HG02623 (cell line): ENCODE results near the gene PPM1K.
A peak's percentile ranks its signal among the peaks of the same experiment; 100 is the strongest.
"Not testable (repeated sequence)": the region's sequence is repeated elsewhere in the genome, so short reads cannot be mapped to it uniquely, and the experiment has no call there.

Experiments used
- ATAC-seq: cut with Tn5 transposase; IDR thresholded peaks from one replicate; pipeline ENCODE4 v1.9.1; 2021; ENCODE audit warnings: moderate library complexity; ENCODE audit not compliant: unreplicated experiment

Gene PPM1K

DNA sequence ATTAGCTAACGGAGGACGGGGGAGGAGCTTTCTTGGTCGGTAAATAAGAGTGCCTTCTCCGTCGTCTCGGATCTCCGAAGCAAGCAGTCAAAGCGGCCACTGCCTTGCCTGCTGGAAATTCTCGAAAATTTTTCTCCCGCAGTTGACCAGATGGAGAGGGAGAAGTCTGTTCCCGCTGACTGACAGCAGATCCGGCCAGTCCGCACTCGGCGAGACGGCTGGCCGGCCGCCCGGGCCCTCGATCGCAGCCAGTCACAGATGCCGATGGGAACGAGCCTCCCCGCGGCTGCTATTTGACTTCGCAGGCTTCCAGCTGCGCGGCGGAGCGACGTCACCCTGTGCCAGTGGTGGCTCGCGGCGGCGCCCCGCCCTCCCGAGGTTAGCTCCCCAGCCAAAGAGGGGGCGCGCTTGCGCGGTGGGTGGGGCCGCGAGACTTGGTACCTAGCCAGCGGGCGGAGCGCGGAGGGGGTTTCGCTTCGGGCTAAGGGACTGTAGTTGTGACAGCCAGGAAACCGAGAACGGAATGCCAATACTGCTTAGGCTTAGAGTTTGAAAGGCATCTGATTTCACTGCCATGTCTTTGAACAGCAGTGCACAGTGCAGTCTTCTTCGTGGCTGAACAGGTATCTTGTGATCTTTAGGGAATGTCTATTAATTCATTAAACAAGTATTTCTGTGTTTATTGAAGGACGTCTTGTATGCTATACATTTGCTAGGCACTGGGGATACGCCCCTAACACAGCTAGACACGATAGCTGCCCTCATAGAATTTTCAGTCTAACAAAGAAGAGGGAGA lies at the start of gene PPM1K:
Gene PPM1K (minus strand): TSS at position 123 of the 796 bp plus-strand sequence. CDS start 5,978 bp downstream, outside the sequence.
- peak; percentile 83 for ATAC-seq

DNA sequence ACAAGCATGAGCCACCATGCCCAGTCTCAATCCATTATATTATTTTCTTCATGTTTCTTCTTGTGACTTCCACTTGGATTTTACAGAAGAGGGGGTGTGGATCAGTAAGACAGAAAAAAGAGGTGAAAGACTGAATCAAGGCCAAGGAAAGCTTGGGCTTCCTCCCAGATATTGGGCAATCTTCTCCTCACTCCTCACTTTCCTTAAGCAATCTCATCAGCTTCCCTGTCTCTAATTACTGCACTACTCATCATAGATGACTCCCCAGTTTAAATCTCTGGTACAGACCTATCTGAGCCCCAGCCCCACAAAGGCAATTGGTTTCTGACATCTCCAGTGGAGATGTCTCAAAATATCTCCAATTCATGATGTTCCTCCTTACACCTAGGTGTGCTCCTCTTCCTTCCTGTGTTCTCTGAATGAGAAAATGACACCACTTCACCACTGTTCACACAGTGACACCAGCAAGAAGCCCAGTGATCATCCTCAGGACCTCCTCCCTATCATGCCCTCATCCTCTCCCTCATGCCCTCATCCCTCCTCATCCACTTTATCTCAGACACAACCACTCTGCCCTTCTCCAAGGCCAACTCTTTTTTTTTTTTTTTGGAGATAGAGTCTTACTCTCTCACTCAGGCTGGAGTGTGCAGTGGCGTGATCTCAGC lies 49.5 kb upstream of the PPM1K start:
- no peak for ATAC-seq

DNA sequence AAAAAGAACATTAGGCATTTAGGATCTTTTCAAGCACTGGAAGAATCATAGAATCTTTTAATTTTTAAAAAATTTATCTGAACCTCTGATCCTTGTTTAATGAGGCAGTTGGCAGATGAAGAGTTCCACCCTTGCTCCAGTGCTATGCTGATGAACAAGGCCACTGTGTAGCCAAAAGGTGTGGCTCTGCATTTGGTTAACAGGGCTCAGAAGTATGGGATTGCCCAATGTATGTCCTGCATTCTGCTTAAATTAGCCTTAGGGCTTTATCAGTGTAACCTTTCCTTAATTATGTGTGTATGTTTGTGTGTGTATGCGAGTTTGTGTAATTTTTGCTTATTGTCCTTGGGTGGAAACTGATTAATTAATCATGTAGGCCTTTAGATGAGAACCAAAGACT lies 43.3 kb upstream of the PPM1K start:
- no peak for ATAC-seq

DNA sequence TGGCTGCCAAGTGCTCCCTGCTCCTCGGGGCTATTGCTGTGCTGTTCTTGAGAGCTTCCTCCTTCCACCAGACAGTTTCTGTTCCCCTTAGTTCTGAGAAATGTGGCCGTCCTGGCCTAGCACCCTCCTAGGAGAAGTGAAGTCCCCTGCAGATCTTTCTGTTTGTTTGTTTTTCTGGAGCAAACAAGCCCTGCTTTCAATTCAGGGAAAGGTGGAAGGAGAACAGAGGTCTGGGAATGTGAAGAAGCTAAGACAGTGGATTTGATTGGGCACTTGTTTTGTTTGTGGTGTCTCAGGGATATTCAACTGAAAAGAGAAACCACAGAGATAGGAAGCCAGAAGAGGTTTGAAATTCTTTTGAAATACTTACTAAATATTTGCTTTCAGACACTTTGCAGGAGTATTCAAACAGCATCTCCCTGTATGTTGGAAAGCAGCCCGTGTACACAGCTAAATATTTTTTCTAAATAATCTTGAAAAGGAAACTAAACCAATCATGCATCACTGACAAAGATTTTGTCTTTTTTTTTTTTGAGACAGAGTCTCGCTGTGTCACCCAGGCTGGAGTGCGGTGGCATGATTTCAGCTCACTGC lies 36.5 kb upstream of the PPM1K start:
- peak; percentile 99 for ATAC-seq

DNA sequence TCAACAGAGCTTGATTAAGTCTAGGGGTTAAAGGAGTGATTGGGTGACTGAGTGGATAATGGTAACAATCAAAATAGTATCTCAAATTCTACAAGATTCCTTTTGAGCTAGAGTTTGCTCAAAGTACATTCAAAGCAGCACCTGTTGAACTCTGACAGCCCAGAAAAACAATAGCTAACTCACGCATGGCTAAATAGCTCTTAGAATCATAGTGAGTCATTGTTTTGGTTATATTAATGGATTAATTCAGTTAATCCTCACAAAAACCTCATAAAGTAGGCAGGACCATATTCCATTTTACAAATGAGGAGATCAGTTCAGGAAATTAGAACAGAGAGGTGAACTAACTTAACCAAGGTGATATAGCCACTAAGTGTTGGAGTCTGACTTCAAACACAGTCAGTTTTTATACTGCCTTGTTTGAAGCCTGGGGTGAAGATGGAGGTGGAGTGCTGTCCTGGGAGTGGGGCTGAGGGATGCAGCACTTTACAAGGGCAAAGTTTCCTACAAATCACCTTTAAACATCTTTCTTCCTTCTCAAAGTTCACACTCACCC lies 35.9 kb upstream of the PPM1K start:
- peak; percentile 42 for ATAC-seq

DNA sequence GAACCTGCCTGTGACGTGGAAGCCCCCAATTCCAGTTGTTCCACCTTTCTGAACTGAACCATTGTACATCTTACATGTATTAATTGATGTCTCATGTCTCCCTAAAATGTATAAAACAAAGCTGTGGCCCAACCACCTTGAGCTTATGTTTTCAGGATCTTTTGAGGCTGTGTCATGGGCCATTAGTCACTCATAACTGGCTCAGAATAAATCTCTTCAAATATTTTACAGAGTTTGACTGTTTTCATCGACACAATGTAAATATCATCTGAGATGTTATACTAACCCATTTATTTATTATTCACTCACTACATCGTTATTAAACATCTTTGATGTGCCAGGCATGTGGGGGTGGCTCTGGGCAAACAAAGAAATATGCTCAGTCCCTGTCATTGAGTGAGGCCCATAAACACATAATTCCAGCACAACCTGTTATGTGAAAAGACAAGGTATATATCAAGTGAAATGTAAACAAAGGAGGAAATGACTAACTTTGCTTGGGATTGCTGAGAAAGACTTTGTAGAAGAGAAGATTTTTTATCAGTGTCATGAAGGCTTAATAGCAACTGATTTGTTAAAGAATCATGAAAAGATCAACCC lies 34.5 kb upstream of the PPM1K start:
- ATAC-seq = no peak

DNA sequence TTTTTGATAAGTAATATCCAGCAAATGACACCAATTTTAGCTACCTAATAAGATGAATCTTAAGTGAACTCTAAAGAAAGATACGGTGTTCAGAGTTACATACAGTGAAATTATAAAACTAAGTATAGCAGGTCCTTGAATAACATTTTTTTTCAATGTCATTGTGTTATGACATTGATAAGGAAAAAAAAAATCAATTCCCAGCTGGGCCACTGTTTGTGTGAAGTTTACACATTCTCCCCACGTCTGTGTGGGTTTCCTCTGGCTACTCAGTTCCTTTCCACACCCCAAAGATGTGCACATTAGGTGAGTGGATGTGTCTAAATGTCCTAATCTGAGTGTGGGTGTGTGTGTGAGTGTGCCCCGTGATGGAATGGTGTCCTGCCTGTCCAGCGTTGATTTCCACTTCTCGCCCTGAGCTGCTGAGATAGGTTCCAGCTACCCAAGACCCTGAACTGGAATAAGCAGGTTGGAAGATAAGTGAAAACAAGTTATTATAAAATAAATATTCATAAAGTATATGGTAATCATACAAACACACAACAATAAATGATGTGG lies 31.2 kb upstream of the PPM1K start:
- ATAC-seq = no peak

DNA sequence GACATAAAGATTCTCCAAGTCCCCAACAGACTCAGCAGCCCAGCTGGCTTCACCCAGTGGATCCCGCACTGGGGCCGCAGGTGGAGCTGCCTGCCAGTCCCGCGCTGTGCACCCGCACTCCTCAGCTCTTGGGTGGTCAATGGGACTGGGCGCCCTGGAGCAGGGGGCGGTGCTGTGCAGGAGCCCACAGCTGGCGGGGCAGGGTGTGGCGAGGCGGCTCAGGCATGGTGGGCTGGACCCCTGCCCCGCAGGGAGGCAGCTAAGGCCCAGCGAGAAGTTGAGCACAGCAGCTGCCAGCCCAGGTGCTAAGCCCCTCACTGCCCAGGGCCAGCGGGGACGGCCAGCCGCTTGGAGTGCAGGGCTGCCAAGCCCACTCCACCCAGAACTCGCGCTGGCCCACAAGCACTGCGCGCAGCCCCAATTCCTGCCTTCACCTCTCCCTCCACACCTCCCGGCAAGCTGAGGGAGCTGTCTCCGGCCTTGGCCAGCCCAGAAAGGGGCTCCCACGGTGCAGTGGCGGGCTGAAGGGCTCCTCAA lies 28.8 kb upstream of the PPM1K start:
- ATAC-seq = not testable (repeated sequence)

DNA sequence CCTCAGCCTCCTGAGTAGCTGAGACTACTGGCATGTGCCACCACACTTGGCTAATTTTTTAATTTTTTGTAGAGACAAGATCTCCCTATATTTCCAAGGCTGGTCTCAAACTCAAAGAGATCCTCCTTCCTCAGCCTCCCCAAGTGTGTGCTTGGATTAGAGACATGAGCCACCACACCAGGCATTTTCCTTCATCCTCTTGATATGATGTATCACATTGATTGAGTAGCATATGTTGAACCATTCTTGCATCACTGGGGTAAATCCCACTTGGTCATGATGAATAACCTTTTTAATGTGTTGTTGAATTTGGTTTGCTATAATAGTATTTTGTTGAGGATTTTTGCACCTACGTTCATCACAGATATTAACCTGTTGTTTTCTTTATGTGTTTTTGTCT lies 24.2 kb upstream of the PPM1K start:
- ATAC-seq = no peak

DNA sequence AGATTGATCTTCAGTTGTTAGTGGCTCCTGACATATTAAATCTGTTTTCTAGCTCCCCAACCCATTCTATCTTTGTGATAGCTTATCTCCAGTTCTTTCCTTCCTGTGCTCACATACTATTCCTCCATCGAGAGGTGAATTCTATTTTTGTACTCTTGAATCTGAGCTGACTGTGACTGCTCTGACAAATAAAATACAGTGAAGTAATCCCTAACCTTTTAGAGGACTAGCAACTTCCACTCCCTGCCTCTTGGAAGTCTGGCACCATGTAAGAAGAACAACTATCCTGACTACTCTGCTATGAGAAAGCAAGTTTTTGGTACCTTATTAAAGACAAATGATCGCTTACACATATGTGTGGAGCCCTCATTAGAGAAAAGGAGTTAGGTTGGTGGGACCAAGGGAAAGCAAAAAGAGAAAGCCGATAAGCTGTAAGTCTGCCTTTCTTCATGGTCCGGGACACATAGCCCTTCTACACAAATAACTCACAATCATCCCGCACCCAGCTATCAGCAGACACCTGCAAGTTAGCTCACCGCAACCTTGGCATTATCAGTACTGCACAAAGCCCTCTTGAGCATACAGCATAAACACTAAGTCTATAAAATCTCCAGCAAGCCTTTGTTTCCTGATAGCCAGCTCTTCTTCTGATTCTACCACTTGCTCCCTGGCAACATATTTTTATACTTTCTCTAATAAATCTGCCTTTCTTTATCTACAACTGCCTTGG lies 13.5 kb upstream of the PPM1K start:
- no peak for ATAC-seq

DNA sequence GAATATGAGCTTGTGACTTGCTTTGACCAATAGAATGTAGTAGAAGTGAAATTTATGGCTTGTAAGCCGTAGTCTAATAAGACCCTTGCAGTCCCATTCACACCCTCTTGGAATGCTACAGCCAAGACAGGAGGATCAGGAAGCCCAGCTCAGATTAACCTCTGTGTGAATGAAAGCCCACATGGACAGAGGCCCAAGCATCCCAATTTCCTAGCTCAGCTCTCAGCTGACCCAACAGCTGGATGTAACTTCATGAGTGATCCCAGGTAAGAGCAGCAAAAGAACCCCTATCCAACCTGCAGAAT lies 12.8 kb upstream of the PPM1K start:
- no peak for ATAC-seq

DNA sequence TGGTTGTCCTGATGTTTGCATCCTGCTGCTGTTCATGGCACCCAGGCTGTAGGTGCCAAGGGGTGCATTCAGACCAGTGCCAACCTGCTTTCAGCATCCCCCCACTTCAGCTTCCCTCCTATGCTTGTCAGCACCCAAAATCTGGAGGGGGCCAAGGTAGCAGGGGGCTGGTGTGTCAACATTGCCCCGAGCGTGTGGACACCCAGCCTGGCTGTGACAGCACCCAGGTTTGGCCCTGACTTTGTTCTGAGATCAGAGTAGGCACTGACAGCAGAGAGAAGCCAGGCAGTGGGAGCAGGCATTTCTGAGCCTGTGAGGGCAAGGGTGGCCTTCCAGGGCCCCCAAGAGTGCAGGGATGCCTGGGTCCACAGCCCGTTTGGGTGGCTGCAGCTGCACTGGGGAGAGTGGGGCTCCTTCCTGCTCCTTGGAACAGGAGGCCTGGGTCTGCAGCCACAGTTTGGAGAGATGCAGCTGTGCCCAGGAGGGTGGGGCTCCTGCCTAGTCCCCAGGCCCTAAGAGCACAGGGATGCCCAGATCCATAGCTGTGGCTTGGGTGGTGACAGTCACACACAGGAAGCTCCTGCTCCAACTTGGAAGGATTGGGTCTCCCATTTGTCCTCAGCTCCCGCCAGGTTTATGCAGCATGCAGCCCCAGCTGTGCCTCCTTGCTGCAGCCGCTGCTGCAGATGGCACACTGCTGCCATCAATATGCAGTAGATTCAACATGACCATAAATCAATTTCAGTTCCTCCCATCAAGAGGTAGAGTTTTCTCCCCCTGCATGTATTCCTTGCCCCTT lies 12.3 kb upstream of the PPM1K start:
- ATAC-seq = no peak

DNA sequence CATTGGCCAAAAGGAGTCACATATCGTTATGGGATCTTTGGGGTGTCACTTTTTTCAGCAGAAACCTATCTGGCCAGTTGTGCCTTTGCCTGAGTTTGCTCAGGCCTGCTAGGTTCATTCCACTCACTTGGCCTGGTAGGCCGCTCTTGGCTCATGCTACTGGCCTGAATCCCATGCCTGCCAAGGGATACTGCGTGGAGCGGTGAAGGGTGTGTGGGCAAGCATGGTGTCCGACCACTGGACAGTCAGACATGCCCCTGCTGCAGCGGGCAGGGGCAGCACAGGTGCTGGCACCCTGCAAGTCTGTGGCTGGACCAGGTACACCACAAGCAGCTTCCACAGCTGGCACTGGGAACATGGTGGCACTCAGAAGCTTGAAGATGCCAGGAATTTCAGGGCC lies 11.3 kb upstream of the PPM1K start:
- ATAC-seq = no peak

DNA sequence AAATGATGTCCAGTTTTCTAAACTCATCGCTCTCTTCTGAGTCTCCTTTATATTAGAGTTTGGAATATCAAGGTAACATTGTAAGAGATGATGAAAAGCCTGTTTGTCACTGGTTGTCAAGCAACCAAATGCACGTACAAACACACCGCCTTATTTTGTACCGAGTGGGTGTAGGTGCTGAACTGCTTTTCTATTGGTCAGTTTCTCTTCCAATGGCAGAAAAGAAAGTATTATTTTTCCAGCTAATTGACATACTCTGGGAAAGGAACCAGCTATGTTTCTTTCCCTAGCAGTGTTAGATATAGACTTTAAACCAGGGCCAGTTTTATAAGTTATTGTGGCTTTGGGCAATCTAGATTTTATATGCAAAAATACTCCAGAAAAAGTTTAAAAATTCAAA lies 6.6 kb upstream of the PPM1K start:
- ATAC-seq = no peak

DNA sequence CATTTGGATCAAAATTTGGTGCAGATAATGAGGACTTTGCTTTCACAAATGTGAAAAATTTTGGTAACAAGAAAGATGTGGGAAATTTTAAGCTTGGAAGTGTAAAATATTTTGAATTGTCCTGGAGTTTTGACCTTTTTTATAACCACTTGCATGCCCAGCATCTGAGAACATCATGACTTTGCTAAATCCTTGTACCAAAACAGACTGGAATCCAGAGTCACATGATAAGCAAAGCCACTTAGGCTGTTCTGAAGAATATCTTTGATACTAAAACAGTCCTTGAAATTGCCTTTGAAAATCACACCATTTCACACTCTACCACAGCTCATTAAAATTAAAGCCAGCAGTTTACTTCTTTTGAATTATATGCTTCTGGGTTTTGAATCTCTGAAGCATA lies 2.5 kb upstream of the PPM1K start:
- ATAC-seq = no peak

DNA sequence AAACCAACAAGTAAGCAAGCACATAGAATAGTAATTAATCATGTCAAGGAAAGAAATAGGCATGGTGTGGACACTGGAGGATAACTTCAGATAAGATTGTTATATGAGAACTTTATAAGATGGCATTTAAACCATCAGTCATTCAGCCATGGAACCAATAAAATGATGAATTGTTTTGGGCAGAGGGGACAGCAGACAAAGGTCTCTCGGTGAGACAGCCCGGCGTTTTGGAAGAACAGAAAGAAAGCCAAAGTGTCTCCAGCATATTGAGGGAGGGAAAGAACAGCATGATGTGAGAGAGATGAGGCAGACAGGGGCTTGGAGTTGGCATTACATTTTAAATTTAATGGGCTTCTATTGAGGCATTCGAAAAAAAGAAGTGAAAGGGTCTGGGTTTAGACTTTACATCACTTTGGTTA lies 883 bp upstream of the PPM1K start:
- no peak for ATAC-seq

DNA sequence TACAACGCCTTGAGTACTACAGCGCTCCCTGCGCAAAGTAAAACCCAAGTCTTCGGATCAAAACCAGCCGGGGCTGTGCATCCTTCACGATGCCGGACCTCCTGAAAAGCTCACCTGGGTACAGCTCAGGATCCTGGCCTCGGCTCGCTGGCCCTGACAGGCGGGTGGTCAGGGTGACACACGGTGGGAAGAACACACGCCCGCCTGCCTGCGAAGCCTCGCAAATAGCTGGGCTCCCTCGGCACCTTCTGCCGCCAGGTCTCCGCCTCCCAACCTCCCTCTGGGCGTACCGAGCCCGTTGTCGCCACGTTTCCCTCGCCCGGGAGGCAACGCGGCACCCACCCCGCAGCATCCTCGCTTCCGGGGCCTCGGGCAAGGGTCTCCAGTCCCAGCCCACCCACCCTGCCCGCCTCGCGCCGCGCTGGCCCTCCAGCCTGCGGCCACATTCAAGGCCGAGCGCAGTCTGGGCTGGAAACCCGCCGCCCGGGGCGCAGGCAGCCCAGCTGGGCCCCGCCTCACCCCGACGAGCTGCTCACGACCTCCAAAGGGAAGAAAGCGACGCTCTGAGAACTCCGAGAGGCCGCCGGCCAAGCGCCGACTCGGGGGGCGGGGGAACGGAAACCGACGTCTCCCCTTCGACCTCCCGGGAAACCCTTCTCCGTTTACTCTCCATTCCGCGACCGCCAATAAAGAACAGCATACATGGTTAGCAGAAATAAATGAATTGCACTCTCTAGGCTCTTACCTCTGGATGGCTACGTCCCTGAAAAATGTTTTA lies 511 bp downstream of the PPM1K start:
- ATAC-seq = peak; percentile 15

DNA sequence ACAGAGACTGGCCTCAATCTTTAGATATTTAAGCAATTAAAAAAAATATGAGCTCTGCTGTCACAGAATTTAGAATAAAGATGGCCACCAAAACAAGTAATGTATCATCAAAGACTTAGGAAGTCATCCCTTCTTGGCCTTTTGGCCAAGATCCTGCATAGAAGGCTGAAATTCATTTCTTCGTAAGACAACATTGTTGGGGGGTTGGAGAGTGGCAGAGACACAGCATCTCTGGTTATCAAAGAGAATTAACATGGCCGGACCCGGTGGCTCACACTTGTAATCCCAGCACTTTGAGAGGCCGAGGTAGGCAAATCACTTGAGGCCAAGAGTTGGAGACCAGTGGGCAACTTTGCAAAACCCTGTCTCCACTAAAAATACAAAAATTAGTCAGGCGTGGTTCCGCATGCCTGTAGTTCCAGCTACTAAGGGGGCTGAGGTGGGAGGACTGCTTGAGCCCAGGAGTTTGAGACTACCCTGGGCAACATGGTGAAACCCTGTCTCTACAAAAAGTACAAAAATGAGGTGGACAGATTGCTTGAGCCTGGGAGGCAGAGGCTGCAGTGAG lies 4.0 kb downstream of the PPM1K start:
- no peak for ATAC-seq
